Dedifferentiated amniotic fluid mesenchymal stem cell (primary cell): ENCODE results near the gene CENPP.

ENCODE experiments used
- DNase-seq: peaks from one replicate; pipeline ENCODE4 v3.0.0-alpha.2; 2016; ENCODE audit errors: extremely low spot score

Gene CENPP

GRCh38 chr9:92507496-92507895 lies 181.7 kb downstream of the CENPP start:
- no peak for DNase-seq

GRCh38 chr9:92508018-92508820 lies 182.5 kb downstream of the CENPP start:
- no peak for DNase-seq

DNA sequence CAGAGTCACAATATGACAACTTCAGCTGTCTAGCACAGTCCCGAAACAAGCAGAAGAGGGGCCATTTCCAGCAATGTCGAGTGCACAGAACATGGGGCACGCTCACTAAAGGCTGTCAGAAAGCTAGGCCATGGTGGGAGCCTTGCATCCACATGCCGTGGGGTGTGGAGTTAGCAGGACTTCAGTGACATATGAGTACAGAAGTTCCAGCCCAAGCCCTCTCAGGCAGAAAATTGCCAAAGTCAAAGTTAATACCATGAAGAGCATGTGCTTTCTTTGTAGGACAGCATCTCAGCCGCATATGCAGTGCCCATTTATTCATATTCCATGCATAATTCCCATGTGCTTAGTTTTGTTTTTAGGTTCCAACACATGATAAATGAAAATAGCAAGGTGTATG lies 183.3 kb downstream of the CENPP start:
- no peak for DNase-seq

GRCh38 chr9:92510747-92511146 lies 185.0 kb downstream of the CENPP start:
- DNase-seq, result no peak

DNA sequence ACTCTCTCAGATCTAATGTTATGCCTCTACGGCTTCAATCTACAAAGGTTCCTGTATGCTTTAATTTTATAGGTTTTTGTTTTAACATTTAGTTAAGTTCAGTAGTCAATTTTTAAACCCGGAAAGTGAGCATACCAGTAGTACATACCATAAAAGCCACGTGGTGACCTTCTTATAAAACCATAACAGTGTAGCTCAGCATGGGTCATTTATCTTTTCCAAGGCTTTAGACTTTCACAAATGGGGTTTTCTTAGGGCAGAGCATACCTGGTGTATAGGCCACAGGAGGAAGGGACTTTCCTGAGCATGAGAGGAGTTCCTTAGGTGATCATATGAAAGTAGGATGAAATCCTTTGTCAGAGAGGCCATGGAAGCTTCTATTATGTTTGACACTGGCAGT lies 186.9 kb downstream of the CENPP start:
- DNase-seq, result no peak

- no peak for DNase-seq
Observed at GRCh38 chr9:92513349-92513748, 187.6 kb downstream of the CENPP start.

DNA sequence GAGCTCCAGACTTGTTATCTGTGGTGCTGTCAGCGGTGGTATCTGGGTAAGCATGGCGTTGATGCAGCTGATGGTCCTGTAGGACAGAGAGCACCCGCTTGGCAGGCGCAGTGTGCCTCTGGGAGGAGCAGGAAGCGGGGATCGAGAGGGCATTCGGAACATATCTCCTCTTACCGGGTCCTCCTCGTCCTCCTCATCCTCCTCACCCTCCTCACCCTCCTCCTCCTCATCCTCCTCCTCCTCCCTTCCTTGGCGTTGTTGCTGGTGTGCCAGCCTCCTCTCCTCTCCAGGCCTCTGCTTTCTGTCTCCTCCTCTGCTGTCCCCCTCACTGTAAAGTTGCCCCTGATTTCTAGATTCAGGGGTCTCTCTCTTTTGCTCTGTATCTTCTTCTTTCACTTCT lies 188.9 kb downstream of the CENPP start:
- DNase-seq, result no peak

- DNase-seq, result no peak
Observed at GRCh38 chr9:92516521-92516920, 190.8 kb downstream of the CENPP start.

GRCh38 chr9:92517046-92517445 lies 191.3 kb downstream of the CENPP start:
- no peak for DNase-seq

GRCh38 chr9:92518199-92518598 lies 192.4 kb downstream of the CENPP start:
- DNase-seq, result no peak

GRCh38 chr9:92520837-92521236 lies 195.1 kb downstream of the CENPP start:
- no peak for DNase-seq

DNA sequence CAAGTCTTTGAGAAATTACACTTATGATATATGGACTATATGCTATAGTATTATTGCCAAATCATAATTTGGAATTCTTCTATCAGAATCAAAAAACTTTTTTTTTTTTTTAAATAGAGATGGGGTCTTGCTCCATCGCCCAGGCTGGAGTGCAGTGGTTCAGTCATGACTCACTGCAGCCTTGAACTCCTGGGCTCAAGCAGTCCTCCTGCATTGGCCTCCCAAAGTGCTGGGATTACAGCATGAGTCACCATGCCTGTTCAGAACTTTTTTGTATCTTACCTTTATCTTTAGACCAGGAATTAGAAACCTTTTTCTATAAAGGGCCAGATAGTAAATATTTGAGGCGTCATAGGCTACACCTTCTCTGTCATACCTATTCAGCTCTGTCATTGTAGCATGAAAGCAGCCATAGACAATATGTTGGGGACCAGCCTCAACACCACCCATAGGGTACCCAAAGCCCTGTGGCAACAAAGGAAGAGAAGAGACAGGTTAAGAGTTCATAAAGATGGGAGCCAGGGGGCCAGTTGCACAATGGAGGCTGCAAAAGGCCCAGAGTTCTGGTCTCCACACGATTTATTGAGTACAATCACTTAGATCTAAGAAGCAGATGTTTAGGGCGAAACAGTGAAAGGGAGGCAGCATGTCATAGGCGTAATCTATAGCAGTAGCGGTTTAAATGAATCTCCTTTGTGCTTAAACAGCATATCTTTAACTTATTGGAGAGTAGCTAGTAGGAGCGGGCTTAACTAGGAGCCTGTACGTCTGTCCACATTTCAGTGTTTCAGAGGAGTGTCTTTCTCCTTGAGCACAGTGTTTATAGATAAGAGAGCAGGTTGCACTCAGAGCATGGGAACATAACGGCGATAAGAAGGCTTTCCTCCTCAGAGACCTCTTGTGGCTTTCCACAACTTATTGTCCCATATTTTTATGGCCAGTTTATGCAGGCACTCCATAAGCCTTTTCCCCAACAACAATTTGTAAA lies 197.5 kb downstream of the CENPP start:
- DNase-seq, result no peak

- no peak for DNase-seq
Observed at GRCh38 chr9:92524881-92525280, 199.1 kb downstream of the CENPP start.

DNA sequence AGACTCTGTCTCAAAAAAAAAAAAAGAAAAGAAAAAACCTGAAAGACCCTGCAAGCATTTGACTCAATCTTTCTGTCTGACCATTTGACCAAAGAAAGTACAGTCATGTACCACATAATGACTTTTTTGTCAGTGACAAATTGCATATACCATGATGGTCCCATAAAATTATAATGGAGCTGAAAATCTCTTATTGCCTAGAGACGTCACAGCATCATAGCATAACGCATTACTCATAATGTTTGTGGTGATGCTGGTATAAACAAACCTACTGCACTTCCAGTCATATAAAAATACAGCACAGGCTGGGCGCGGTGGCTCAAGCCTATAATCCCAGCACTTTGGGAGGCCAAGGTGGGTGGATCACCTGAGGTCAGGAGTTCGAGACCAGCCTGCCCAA lies 199.6 kb downstream of the CENPP start:
- DNase-seq, result no peak

- DNase-seq, result no peak
Observed at GRCh38 chr9:92527291-92527828, 201.6 kb downstream of the CENPP start.

- no peak for DNase-seq
Observed at GRCh38 chr9:92527832-92528521, 202.2 kb downstream of the CENPP start.

- no peak for DNase-seq
Observed at GRCh38 chr9:92528522-92528849, 202.7 kb downstream of the CENPP start.

DNA sequence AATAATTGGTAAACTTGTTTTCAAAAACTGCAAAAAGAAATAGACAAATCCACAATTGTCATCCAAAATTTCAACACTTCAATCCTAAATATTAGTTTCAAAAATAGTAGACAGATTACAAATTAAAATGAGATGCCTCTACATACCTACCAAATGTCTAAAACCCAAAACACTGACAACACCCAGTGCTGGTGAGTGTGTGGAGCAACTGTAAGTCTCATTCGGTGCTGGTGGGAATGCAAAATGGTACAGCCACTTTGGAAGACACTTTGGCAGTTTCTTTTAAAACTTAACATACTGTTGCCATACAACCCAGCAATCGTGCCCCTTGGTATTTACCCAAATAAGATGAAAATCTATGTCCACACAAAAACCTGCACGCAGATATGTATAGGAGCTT lies 203.4 kb downstream of the CENPP start:
- no peak for DNase-seq

DNA sequence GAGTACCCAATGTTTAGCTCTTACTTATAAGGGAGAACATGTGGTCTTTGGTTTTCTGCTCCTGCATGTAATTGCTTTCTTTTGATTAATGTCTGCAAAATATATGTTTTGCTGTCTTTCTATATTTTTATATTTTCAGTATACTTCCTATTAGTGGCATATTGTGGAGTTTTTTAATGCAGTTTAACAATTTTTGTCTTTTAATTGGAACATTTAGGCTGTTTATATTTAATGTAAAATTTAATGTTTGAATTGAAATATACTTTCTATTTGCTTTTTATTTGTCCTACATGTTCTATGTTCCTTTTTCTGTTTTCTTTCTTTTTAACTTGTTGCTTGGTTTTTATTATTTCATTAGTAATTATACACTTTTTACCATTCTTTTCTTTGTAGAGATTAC lies 205.1 kb downstream of the CENPP start:
- no peak for DNase-seq

DNA sequence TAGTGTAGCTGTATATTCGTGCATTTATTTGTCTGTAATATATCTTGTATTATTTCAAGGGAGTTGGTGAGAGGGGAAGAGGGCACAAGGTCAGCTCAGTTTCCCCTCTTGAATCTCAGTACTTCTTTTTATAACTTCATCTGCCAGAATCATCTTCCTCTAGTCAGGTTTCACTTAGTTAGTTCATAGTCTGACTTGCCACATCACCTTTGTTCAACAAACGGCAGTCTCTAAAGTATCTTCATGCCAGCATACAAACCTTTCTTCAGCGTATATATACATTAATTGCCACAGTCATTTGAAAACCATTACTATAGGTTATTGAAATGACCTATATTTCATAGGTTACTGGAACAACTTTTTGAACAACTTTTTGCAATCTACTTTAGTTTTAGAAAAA lies 208.5 kb downstream of the CENPP start:
- DNase-seq, result no peak

- no peak for DNase-seq
Observed at GRCh38 chr9:92534674-92535073, 208.9 kb downstream of the CENPP start.
